NCI-H748 (cell line): Measurements from ENCODE around the gene NAA25.

ENCODE experiments used
- DNase-seq: peaks from one replicate; lab custom pipeline; 2025; ENCODE audit not compliant: unreplicated experiment; lab: John Stamatoyannopoulos, UW

The NAA25 gene

DNA sequence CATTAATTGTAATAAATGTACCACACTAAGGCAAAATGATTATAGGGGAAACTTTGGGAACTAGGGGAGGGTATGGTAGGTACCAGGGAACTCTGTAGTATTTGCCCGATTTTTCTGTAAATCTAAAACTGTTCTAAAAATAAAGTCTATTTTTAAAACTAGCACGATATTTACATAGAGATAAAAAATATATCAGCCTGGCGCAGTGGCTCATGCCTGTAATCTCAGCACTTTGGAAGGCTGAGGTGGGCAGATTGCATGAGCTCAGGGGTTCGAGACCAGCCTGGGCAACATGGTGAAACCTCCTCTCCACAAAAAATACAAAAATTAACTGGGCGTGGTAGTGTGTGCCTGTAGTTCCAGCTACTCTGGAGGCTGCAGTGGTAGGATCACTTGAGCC, 128.0 kb downstream of the NAA25 start:
- no peak for DNase-seq

DNA sequence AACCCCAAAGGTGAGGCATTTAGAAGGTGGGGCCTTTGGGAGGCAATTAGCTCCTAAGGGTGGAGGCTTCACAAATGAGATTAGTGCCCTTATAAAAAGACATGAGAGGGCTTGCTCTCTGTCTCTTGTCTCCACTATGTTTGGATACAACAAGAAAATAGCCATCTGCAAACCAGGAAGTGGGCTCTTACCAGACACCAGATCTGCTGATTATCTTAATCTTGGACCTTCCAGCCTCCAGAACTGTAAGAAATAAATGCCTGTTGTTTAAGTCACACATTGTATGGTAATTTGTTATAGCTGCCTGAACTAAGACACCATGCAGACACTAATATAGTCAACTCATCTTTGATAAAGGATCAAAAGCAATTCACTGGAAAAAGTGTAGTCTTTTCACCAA, 130.0 kb downstream of the NAA25 start:
- no peak for DNase-seq

DNA sequence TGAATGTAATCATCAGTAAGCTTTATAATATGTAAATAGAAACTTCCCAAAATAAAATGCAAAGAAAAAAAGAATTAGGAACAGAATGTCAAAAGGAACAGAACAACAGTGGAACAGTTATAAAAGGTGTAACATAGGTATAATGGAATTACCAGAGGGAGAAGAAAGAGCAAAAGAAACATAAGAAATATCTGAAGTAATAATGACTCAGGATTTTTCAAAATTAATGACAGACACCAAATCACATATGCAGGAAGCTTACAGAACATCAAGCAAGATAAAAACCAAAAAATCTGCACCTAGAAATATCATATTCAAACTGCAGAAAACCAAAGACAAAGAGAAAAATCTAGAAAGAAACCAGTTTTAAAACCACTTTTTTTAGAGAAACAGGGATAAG, 131.7 kb downstream of the NAA25 start:
- no peak for DNase-seq
